GM23248 (cell line): ENCODE data around the gene KRT80. TPM values are rescaled to one million over a fixed set of nuclear protein-coding genes. Genes with fewer than 3 reads are reported as not detected.

Experiments
- DNase-seq: peaks from one replicate; pipeline ENCODE4 v3.0.0-alpha.2; 2015
- H2AFZ ChIP-seq: fragments of 200-600 bp; sonication (generic); 2 replicates; pipeline ENCODE4 v1.6.1; 2016; ENCODE audit warnings: antibody characterized with exemption
- H3F3A ChIP-seq: fragments of 200-600 bp; sonication (generic); 2 replicates; pipeline ENCODE4 v1.6.1; 2016; ENCODE audit warnings: mild to moderate bottlenecking, antibody characterized with exemption, mixed run types; ENCODE audit not compliant: insufficient read depth
- H3K27ac ChIP-seq: fragments of 200-600 bp; sonication (generic); 2 replicates; pipeline ENCODE4 v1.5.1; 2016; ENCODE audit warnings: mild to moderate bottlenecking
- H3K27me3 ChIP-seq: fragments of 200-600 bp; sonication (generic); replicated peaks from 2 replicates; pipeline ENCODE4 v1.6.1; 2016; ENCODE audit warnings: mild to moderate bottlenecking; ENCODE audit not compliant: insufficient read depth
- H3K36me3 ChIP-seq: fragments of 200-600 bp; sonication (generic); 2 replicates; pipeline ENCODE4 v1.6.1; 2016; ENCODE audit warnings: low read depth, mild to moderate bottlenecking
- H3K4me1 ChIP-seq: fragments of 200-600 bp; sonication (generic); 2 replicates; pipeline ENCODE4 v1.6.1; 2016; ENCODE audit warnings: mild to moderate bottlenecking; ENCODE audit not compliant: insufficient read depth
- H3K4me2 ChIP-seq: fragments of 200-600 bp; sonication (generic); one replicate; pipeline ENCODE4 v1.6.1; 2016; ENCODE audit warnings: mild to moderate bottlenecking; ENCODE audit not compliant: unreplicated experiment
- H3K4me3 ChIP-seq: fragments of 200-600 bp; sonication (generic); 2 replicates; pipeline ENCODE4 v1.5.1; 2016; ENCODE audit warnings: mild to moderate bottlenecking
- H3K79me2 ChIP-seq: fragments of 200-600 bp; sonication (generic); 2 replicates; pipeline ENCODE4 v1.6.1; 2016; ENCODE audit warnings: mild to moderate bottlenecking; ENCODE audit not compliant: insufficient read depth
- H3K9ac ChIP-seq: fragments of 200-600 bp; sonication (generic); 2 replicates; pipeline ENCODE4 v1.6.1; 2016; ENCODE audit warnings: mild to moderate bottlenecking
- H3K9me2 ChIP-seq: fragments of 200-600 bp; sonication (generic); 2 replicates; pipeline ENCODE4 v1.6.1; 2016; ENCODE audit warnings: mixed run types, mild to moderate bottlenecking, moderate library complexity; ENCODE audit not compliant: insufficient read depth
- H3K9me3 ChIP-seq: fragments of 200-600 bp; sonication (generic); one replicate; pipeline ENCODE4 v1.6.1; 2017; ENCODE audit warnings: low read depth
- H4K20me1 ChIP-seq: fragments of 200-600 bp; sonication (generic); 2 replicates; pipeline ENCODE4 v1.6.0; 2016; ENCODE audit not compliant: insufficient read depth
- EZH2 ChIP-seq: fragments of 200-600 bp; sonication (generic); IDR thresholded peaks from 2 replicates; pipeline ENCODE4 v1.6.1; 2018; ENCODE audit warnings: antibody characterized with exemption, mild to moderate bottlenecking; ENCODE audit not compliant: insufficient read depth, poor library complexity, severe bottlenecking
- EZH2phosphoT487 ChIP-seq: fragments of 200-600 bp; sonication (generic); IDR thresholded peaks from 2 replicates; pipeline ENCODE4 v1.6.1; 2018; ENCODE audit warnings: antibody characterized with exemption, moderate library complexity, mild to moderate bottlenecking, low read depth; ENCODE audit not compliant: insufficient read depth
- WGBS, 2 experiments: methylation state at CpG; one replicate each; pipeline ENCODE4 v1.1.6; 2015 to 2017; ENCODE audit warnings: low lambda C conversion rate in 2 of 2, low coverage in 1 of 2; ENCODE audit errors: missing lambda C conversion rate in 2 of 2; 5-methylcytosine and 5-hydroxymethylcytosine counted together
- in situ Hi-C: fragments of 300-500 bp; cut with MboI; formaldehyde crosslinking; loops from 2 replicates; pipeline ENCODE4 v1.15.0; 2020
- polyA plus RNA-seq: library from polyadenylated mRNA; unstranded; fragments of >200 nt; fragmentation: Nextera tagmentation; extraction: Ambion mirVana; gene quantifications from 2 replicates; pipeline ENCODE4 v1.2.1, GENCODE V29; 2016
- total RNA-seq: library from RNA; depleted of rRNA; stranded (reverse); fragments of >200 nt; shearing (Covaris generic); gene quantifications from 2 replicates; pipeline ENCODE4 v1.2.3, GENCODE V29; 2014

KRT80 gene
- total and polyA plus RNA-seq, 2 experiments from 2014 or later, result 0.65 to 1.3 TPM

DNA sequence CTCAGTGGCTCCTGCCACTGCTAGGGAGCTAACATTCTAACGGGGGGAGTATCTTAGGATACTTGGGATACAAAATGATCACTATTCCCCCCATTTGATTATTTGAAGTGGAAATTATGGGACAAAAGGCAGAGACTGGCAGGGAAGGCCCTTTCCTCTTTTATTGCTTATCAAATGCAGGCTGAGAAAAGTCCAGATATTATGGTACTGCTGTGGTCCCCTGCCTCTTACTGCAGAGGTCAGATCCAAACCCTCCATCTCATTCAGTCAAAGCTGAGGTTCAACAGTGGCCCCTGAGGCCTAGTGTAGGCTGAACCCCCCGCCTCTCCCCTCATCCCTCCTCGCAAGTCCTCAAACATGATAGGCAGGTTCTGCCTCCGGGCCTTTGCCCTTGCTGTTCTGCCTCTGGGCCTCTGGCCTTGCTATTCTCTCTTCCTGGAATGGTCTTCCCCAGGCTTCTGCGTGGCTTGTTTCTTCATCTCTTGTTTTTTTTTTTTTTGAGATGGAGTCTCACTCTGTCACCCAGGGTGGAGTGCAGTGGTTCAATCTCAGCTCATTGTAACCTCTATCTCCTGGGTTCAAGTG lies 34.2 kb downstream of the KRT80 start:
- in situ Hi-C loops, result loop anchor here (10.0 kb wide), 1 partner anchor 717 kb away; no protein-coding TSS in a partner anchor
- Histone ChIP-seq H3K27ac (no peak overlapping the region), H3K4me1 (peaks cover 6% of the 10 kb centered on the region), H4K20me1 (no peaks in the 10 kb centered on the region), H3K9me3 (no peaks in the 10 kb centered on the region), H3K9me2 (no peaks in the 10 kb centered on the region), H3K27me3 (no peaks in the 10 kb centered on the region), H3F3A (no peaks in the 10 kb centered on the region), H3K36me3 (no peaks in the 10 kb centered on the region), H3K79me2 (no peaks in the 10 kb centered on the region), H3K9ac (no peak overlapping the region), H2AFZ (no peak overlapping the region), H3K4me3 (no peak overlapping the region), H3K4me2 (no peak overlapping the region)
- TF ChIP-seq EZH2, result no peak
- TF ChIP-seq EZH2phosphoT487, result no peak
- 71 to 74% methylated on average over 5 of the region's 5 CpGs for WGBS, 2 experiments
- no peak for DNase-seq

DNA sequence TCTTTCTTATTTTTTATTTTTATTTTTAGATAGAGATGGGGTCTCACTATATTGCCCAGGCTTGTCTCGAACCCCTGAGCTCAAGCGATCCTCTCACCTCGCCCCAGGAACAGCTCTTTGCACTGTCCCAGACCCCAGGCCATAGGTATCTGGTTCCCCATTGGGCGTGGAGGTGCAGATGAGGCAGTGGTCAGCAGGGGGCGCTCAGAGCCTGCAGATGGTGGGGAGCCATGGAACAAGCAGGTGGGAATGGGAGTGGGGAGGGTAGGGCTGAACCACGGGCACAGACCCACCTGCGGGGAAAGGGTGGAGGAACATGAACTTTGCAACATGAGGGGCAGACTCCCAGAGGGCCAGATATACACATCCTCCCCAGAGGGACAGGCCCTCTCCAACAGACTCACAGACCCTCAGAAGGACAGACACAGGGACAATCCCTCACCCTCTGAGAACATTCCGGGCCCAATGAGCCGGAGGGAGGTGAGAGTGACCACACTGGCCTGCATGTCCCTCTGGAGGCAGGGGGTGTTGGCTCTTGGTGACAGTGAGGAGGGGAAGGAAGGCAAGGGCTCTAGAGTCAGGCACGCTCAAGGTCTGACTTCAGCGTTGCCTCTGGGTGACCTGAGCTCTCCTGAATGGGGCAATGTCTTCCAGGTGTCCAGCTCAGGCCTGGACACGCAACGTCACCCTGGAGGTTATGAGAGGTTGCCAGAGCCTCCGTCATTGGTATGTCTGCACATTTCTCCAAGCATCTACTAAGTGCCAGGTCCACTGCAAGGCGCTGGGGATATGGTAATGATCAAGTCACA lies 34.9 kb downstream of the KRT80 start:
- Histone ChIP-seq H3K9ac (no peak overlapping the region), H3K79me2 (no peaks in the 10 kb centered on the region), H3K27ac (no peak overlapping the region), H3K27me3 (no peaks in the 10 kb centered on the region), H3K4me3 (no peak overlapping the region), H3K9me2 (no peaks in the 10 kb centered on the region), H3K36me3 (no peaks in the 10 kb centered on the region), H2AFZ (no peak overlapping the region), H3K4me2 (no peak overlapping the region), H3K9me3 (no peaks in the 10 kb centered on the region), H3K4me1 (peaks cover 9% of the 10 kb centered on the region), H4K20me1 (no peaks in the 10 kb centered on the region), H3F3A (no peaks in the 10 kb centered on the region)
- 30 to 34% methylated on average over 13 to 15 of the region's 15 CpGs for WGBS, 2 experiments
- in situ Hi-C loops, result loop anchor here (10.0 kb wide), 1 partner anchor 718 kb away; no protein-coding TSS in a partner anchor
- peak; percentile 65 for DNase-seq
- TF ChIP-seq EZH2phosphoT487, result no peak
- no peak for TF ChIP-seq EZH2

DNA sequence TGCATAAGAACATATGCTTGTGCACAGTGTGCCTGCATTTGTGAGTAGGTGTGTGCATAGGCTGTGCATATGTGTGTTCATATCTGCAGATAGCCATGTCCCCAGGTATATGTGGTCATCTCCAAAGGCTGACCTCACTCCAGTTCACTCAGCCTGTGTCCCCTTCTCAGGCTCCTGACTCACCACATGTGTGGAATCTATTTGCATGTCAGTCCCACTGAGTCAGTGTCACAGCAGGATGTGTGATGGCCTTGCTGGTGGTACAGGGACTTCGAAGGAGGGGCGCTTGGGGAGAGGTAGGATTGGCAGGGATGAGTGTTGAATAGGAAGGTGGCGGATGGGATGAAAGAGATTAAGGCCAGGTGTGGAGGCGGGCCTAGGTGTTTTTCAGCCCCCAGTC lies 35.5 kb downstream of the KRT80 start:
- peak; percentile 41 for DNase-seq
- Histone ChIP-seq H4K20me1 (no peaks in the 10 kb centered on the region), H3K27ac (no peak overlapping the region), H3K36me3 (no peaks in the 10 kb centered on the region), H3K27me3 (no peaks in the 10 kb centered on the region), H3K9me2 (no peaks in the 10 kb centered on the region), H3K9ac (no peak overlapping the region), H3K9me3 (no peaks in the 10 kb centered on the region), H3K79me2 (no peaks in the 10 kb centered on the region), H3K4me2 (no peak overlapping the region), H3K4me1 (peaks cover 9% of the 10 kb centered on the region), H2AFZ (no peak overlapping the region), H3F3A (no peaks in the 10 kb centered on the region), H3K4me3 (no peak overlapping the region)
- TF ChIP-seq EZH2phosphoT487 (no peak), EZH2 (no peak)
- WGBS, 2 experiments, result 50 to 60% methylated on average over 4 of the region's 4 CpGs
- in situ Hi-C loops, result loop anchor here (10.0 kb wide), 1 partner anchor 718 kb away; no protein-coding TSS in a partner anchor

DNA sequence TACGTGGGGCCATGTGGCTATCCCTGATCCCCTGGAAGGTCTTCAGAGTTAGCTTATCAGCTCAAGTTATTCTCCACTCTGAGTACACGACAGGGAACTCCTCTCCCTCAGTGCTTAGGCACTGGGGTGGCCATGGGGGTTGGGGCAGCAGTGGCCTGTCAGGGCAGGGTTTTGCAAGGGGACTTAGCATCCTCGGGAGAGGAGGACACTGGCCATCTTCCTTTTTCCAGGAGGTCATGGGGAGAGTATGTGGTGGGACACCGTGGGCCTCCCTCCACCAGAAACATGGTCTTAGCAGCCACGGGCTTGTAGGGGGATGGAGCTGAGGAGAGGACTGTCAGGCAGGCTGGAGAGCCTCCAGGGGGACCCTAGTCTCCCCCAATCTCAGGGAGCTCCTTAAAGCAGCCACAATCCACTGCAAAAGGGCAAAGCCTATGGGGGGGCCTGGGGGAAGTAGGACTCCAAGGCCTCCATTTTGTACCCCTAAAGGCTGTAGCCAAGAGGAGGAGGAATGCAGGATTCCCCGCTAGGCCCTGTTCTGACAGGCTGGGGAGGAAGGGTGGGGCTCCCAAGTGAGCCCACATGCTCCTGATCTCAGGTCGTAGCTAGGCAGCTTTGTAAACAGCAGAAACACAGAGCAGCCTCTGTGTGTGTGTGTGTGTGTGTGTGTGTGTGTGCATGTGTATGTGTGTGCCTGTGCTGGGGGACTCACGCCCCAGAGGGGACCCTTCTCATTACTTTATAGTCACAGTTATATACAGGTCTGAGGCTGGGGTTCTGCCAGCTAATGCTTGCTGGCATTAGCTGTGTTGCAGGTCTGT lies 36.6 kb downstream of the KRT80 start:
- Histone ChIP-seq H3K27ac (no peak overlapping the region), H3K36me3 (no peaks in the 10 kb centered on the region), H3F3A (no peaks in the 10 kb centered on the region), H3K4me2 (no peak overlapping the region), H3K4me1 (peaks cover 9% of the 10 kb centered on the region), H4K20me1 (no peaks in the 10 kb centered on the region), H3K9me3 (no peaks in the 10 kb centered on the region), H3K9me2 (no peaks in the 10 kb centered on the region), H3K4me3 (no peak overlapping the region), H3K27me3 (no peaks in the 10 kb centered on the region), H2AFZ (no peak overlapping the region), H3K9ac (peak overlapping the region; percentile 53; the same call in 1 of the 2 replicates), H3K79me2 (no peaks in the 10 kb centered on the region)
- DNase-seq, result peak; percentile 68
- TF ChIP-seq EZH2, result no peak
- in situ Hi-C loops, result loop anchor here (10.0 kb wide), 1 partner anchor 720 kb away; no protein-coding TSS in a partner anchor
- WGBS, 2 experiments, result 62 to 71% methylated on average over 7 to 8 of the region's 8 CpGs
